Upper lobe of left lung (tissue), 6 donors: ENCODE results near the gene SNAPC4. TPM values are rescaled to one million over a fixed set of nuclear protein-coding genes. Genes with fewer than 3 reads are reported as not detected.

Experiments
- ATAC-seq, 2 donors: fragments of 200-7000 bp; cut with Tn5 transposase; one replicate each; pipeline ENCODE4 v1.9.1; 2022; ENCODE audit warnings: mild to moderate bottlenecking in 2 of 2, moderate library complexity in 2 of 2; ENCODE audit not compliant: low FRiP score in 2 of 2
- DNase-seq, 2 donors: peaks; one replicate each; pipeline ENCODE4 v3.0.0-alpha.2; 2019 to 2020
- H3K27ac ChIP-seq, 4 donors: fragments of 200-600 bp; sonication (generic); one replicate each; pipeline ENCODE4 v1.5.1; 2016 to 2019
- H3K27me3 ChIP-seq, 4 donors: fragments of 200-600 bp; sonication (generic); one replicate each; pipeline ENCODE4 v1.5.1; 2017 to 2019
- H3K36me3 ChIP-seq, 4 donors: fragments of 200-600 bp; sonication (generic); one replicate each; pipeline ENCODE4 v1.5.1; 2016 to 2019
- H3K4me1 ChIP-seq, 4 donors: fragments of 200-600 bp; sonication (generic); one replicate each; pipeline ENCODE4 v1.5.1; 2018 to 2019
- H3K4me3 ChIP-seq, 4 donors: fragments of 200-600 bp; sonication (generic); one replicate each; pipeline ENCODE4 v1.5.1; 2017 to 2019; ENCODE audit warnings: mild to moderate bottlenecking in 2 of 4, moderate library complexity in 1 of 4
- H3K9me3 ChIP-seq, 4 donors: fragments of 200-600 bp; sonication (generic); one replicate each; pipeline ENCODE4 v1.5.1; 2018 to 2019
- EP300 ChIP-seq, 4 donors: sonication (generic); formaldehyde crosslinking; IDR thresholded peaks; one replicate each; pipeline ENCODE4 v1.5.1; 2017; ENCODE audit warnings: antibody characterized with exemption in 4 of 4, control low read depth in 2 of 4
- POLR2A ChIP-seq, 4 donors: fragments of 450-650 bp; IDR thresholded peaks; one replicate each; pipeline ENCODE4 v1.5.1; 2016 to 2017; ENCODE audit warnings: antibody characterized with exemption in 4 of 4, mild to moderate bottlenecking in 2 of 4
- POLR2AphosphoS5 ChIP-seq, 2 donors: sonication (generic); formaldehyde crosslinking; IDR thresholded peaks; one replicate each; pipeline ENCODE4 v1.5.1; 2017; ENCODE audit warnings: antibody characterized with exemption in 2 of 2
- WGBS, 2 donors: methylation state at CpG; one replicate each; pipeline ENCODE4 v1.1.5; 2017 to 2018; 5-methylcytosine and 5-hydroxymethylcytosine counted together
- total RNA-seq, 6 donors: library from RNA; depleted of rRNA in 4 of 6; stranded (reverse); fragments of >200 nt in 4 of 6; gene quantifications; one replicate each; pipeline versions ENCODE4 v1.1.0 to v1.2.1, GENCODE V29; 2016 to 2021
- TF ChIP-seq, protein P1 (sequence below), 6 experiments: fragments of 450-650 bp in 4 of 6; fragments of 200-600 bp in 2 of 6; sonication (generic) in 2 of 6; IDR thresholded peaks; one replicate each; pipeline ENCODE4 v1.5.1; 2016 to 2019; ENCODE audit warnings: antibody characterized with exemption in 6 of 6
- donor health status: DM: no; HTN: no; CAD: no; lungs with moderate emphysema.
- donor health status: DM: no; HTN: yes; CAD: no; lungs with severe emphysema.

SNAPC4 gene
- total RNA-seq, 6 donors from 2014 or later, result 7.8 to 35.6 (median 13.2) TPM

DNA sequence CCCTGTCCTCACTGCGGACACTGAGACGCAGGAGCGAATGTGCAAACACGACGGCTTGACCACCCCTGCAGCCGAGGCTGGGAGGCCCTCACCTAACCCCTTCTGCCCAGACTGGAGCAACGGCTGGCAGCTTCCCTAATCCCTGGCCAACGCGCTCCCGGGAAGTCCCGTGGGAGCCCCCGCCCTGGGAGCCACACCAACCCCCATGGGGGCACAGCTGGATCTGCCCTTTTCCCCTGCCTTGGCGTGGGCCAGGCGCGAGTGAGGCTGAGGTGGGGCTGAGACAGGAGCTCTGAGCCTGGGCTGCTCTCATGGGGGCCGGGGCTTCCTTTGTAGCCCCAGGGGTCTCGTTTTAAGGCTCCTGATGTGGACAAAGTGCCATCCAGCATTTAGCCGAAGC, 31.8 kb downstream of the SNAPC4 start:
- no peak for ATAC-seq
- no peak overlapping the region for H3K4me3 ChIP-seq
- peaks cover 18 to 29% (median 25%) of the 10 kb centered on the region in 4 donors for H3K4me1 ChIP-seq
- no peak overlapping the region for H3K27ac ChIP-seq
- TF ChIP-seq EP300 (IDR thresholded peaks at IDR 0.05) (no peak), POLR2AphosphoS5 (IDR thresholded peaks at IDR 0.05) (no peak), POLR2A (IDR thresholded peaks at IDR 0.05) (no peak)
- TF ChIP-seq, protein P1, sequence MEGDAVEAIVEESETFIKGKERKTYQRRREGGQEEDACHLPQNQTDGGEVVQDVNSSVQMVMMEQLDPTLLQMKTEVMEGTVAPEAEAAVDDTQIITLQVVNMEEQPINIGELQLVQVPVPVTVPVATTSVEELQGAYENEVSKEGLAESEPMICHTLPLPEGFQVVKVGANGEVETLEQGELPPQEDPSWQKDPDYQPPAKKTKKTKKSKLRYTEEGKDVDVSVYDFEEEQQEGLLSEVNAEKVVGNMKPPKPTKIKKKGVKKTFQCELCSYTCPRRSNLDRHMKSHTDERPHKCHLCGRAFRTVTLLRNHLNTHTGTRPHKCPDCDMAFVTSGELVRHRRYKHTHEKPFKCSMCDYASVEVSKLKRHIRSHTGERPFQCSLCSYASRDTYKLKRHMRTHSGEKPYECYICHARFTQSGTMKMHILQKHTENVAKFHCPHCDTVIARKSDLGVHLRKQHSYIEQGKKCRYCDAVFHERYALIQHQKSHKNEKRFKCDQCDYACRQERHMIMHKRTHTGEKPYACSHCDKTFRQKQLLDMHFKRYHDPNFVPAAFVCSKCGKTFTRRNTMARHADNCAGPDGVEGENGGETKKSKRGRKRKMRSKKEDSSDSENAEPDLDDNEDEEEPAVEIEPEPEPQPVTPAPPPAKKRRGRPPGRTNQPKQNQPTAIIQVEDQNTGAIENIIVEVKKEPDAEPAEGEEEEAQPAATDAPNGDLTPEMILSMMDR (IDR thresholded peaks at IDR 0.05), result no peak
- peaks cover 0 to 7% (median 0%) of the 10 kb centered on the region in 4 donors for H3K36me3 ChIP-seq
- no peaks in the 10 kb centered on the region for H3K9me3 ChIP-seq
- 73 to 76% methylated on average over 7 to 15 of the region's 18 CpGs for WGBS, 2 donors
- DNase-seq, result peak in 1 of 2 donors; percentile 66
- no peaks in the 10 kb centered on the region for H3K27me3 ChIP-seq

DNA sequence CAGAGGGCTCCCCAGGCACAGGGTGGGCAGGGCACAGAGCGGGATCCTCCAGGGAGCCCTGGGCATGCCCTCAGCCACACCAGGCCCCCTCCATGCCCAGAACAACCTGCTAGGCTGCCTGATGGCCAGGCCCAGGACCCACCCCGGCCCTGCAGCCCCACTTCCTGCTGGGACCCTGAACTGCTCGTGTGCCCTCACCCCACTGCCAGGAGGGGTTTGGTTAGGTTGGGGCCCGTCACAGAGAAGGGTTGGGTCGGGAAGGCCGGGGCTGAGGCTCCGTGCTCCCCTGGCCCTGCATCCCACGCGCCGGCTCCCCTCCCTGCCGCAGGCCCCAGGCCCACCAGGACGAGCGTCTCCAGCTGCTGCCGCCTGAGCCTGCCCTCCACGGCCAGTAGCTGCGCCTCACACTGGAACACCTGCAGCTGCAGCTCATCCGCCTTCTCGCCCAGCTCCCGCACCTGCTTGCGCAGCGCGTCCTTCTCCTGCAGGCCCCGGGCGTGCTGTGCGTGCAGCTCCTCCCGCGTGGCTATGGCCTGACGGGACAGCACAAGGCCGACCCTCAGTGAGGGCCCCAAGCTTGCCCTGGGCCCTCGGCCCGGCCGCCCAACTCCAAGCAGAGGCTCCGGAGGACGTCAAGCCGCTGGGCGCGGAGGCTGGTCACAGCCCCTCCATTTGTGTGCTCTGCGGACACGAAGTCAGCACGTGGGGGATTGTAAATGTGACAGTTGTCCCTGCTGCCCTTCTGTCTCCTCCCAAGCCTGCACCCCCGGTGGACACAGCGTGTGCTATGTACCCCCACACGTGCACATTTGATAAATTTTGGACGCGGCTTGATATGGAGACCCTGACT, 32.4 kb downstream of the SNAPC4 start:
- TF ChIP-seq POLR2A (IDR thresholded peaks at IDR 0.05) (no peak), EP300 (IDR thresholded peaks at IDR 0.05) (no peak), POLR2AphosphoS5 (IDR thresholded peaks at IDR 0.05) (no peak)
- TF ChIP-seq, protein P1 (IDR thresholded peaks at IDR 0.05), result no peak
- 88 to 93% methylated on average over 28 to 43 of the region's 45 CpGs for whole genome bisulfite sequencing, 2 donors
- DNase-seq, result peak in 1 of 2 donors; percentile 79
- no peak for ATAC-seq
- no peaks in the 10 kb centered on the region for H3K9me3 ChIP-seq
- H3K4me1 ChIP-seq, result peaks cover 17 to 27% (median 24%) of the 10 kb centered on the region in 4 donors
- no peak overlapping the region for H3K4me3 ChIP-seq
- H3K36me3 ChIP-seq, result peaks cover 0 to 7% (median 0%) of the 10 kb centered on the region in 4 donors
- no peak overlapping the region for H3K27ac ChIP-seq
- H3K27me3 ChIP-seq, result no peaks in the 10 kb centered on the region

GRCh38 chr9:136366826-136367225, 33.1 kb downstream of the SNAPC4 start:
- Histone ChIP-seq H3K9me3 (no peaks in the 10 kb centered on the region), H3K27me3 (no peaks in the 10 kb centered on the region), H3K4me3 (no peak overlapping the region), H3K4me1 (peaks cover 17 to 26% (median 22%) of the 10 kb centered on the region in 4 donors), H3K36me3 (peaks cover 0 to 7% (median 2%) of the 10 kb centered on the region in 4 donors), H3K27ac (no peak overlapping the region)
- no peak for ATAC-seq
- TF ChIP-seq EP300 (IDR thresholded peaks at IDR 0.05) (no peak), POLR2AphosphoS5 (IDR thresholded peaks at IDR 0.05) (no peak), POLR2A (IDR thresholded peaks at IDR 0.05) (no peak)
- TF ChIP-seq, protein P1 (IDR thresholded peaks at IDR 0.05), result no peak
- DNase-seq, result peak in 1 of 2 donors; percentile 65
- 90 to 93% methylated on average over 8 to 9 of the region's 9 CpGs for WGBS, 2 donors

DNA sequence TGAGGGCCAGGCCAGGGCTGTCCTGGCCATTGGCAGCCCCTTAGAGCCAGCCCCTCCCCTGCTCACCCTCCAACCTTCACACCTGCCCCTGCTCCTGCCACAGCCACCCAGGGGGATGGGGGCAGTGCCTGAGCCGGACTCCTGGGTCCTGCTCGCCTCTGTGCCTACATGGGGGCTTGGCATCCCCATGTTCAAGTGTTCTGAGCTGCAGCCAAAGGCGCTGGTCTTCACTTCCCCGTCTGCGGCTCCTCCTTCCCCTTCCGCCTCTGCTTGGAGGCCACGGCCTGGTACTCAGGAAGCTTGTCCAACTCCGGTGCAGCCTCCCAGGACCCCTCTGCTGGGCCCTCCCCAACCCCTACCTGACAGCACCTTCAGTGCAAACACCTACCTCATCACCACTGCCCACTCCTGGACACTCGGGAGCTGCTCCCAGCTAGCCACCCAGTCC, 34.2 kb downstream of the SNAPC4 start:
- Histone ChIP-seq H3K36me3 (peaks cover 0 to 11% (median 5%) of the 10 kb centered on the region in 4 donors), H3K4me3 (no peak overlapping the region), H3K9me3 (no peaks in the 10 kb centered on the region), H3K4me1 (peaks cover 22 to 34% (median 27%) of the 10 kb centered on the region in 4 donors), H3K27ac (peak overlapping the region in 2 of 4 donors; percentile 17 to 40), H3K27me3 (no peaks in the 10 kb centered on the region)
- peak; percentile 56 to 59 for DNase-seq
- 47 to 61% methylated on average over 9 of the region's 9 CpGs for WGBS, 2 donors
- TF ChIP-seq POLR2A (IDR thresholded peaks at IDR 0.05) (no peak), POLR2AphosphoS5 (IDR thresholded peaks at IDR 0.05) (no peak), EP300 (IDR thresholded peaks at IDR 0.05) (no peak)
- TF ChIP-seq, protein P1 (IDR thresholded peaks at IDR 0.05), result no peak
- no peak for ATAC-seq
